K562 (cell line): ENCODE measurements around the gene NT5C. TPM values are rescaled to one million over a fixed set of nuclear protein-coding genes. Genes with fewer than 3 reads are reported as not detected.

ENCODE experiments used
- E2F3 ChIP-seq: fragments of 250-450 bp; sonication (Bioruptor Pico); IDR thresholded peaks from 2 replicates; pipeline ENCODE4 v1.4.0; 2020; ENCODE audit warnings: mild to moderate bottlenecking
- GTF2F1 ChIP-seq: IDR thresholded peaks from 2 replicates; pipeline ENCODE4 v1.6.1; 2011; ENCODE audit warnings: low read depth, low read length, improper control_type of control experiment
- KLF16 ChIP-seq: IDR thresholded peaks from 2 replicates; pipeline ENCODE4 v1.6.1; 2016; ENCODE audit warnings: antibody characterized with exemption
- NCOA4 ChIP-seq: fragments of 450-650 bp; IDR thresholded peaks from 2 replicates; pipeline ENCODE4 v1.6.1; 2018; ENCODE audit warnings: mild to moderate bottlenecking; ENCODE audit not compliant: partially characterized antibody
- NFIC ChIP-seq: fragments of 450-650 bp; IDR thresholded peaks from 2 replicates; pipeline ENCODE4 v1.6.1; 2017; ENCODE audit warnings: mild to moderate bottlenecking, inconsistent platforms
- NR1H2 ChIP-seq: sonication (generic); formaldehyde crosslinking; IDR thresholded peaks from 2 replicates; pipeline ENCODE4 v1.4.0; 2020; ENCODE audit warnings: mild to moderate bottlenecking, missing genetic modification reagents
- NR4A1 ChIP-seq, 2 experiments: fragments of 250-450 bp in 1 of 2; fragments of 450-650 bp in 1 of 2; sonication (Bioruptor Pico) in 1 of 2; IDR thresholded peaks; 2 replicates each; pipeline versions ENCODE4 v1.4.0 to v1.6.1; 2016 to 2020; ENCODE audit warnings: mild to moderate bottlenecking in 2 of 2, missing compliant biosample characterization in 1 of 2, missing genetic modification characterization in 1 of 2, moderate library complexity in 1 of 2
- NUFIP1 ChIP-seq: fragments of 450-650 bp; IDR thresholded peaks from 2 replicates; pipeline ENCODE4 v1.6.1; 2018; ENCODE audit not compliant: partially characterized antibody
- ZC3H8 ChIP-seq: fragments of 450-650 bp; IDR thresholded peaks from 2 replicates; pipeline ENCODE4 v1.6.1; 2017
- ZFP1 ChIP-seq: fragments of 450-650 bp; formaldehyde crosslinking; IDR thresholded peaks from 2 replicates; pipeline ENCODE4 v1.4.0; 2020; ENCODE audit warnings: mild to moderate bottlenecking, mixed read lengths
- ZKSCAN3 ChIP-seq: fragments of 250-450 bp; sonication (Bioruptor Pico); IDR thresholded peaks from 2 replicates; pipeline ENCODE4 v1.4.0; 2020
- ZNF174 ChIP-seq: fragments of 250-450 bp; sonication (Bioruptor Pico); IDR thresholded peaks from 2 replicates; pipeline ENCODE4 v1.4.0; 2020; ENCODE audit warnings: mild to moderate bottlenecking
- ZNF639 ChIP-seq, 2 experiments: fragments of 200-800 bp in 1 of 2; sonication (Bioruptor generic) in 1 of 2; sonication (generic) in 1 of 2; formaldehyde crosslinking in 1 of 2; IDR thresholded peaks in 1 of 2; conservative IDR thresholded peaks in 1 of 2; 2 replicates each; pipeline versions ENCODE4 v1.5.0 to v1.6.1; 2016 to 2020; ENCODE audit warnings: missing compliant biosample characterization in 1 of 2, missing genetic modification characterization in 1 of 2, missing genetic modification reagents in 1 of 2
- ZNF766 ChIP-seq: fragments of 200-800 bp; sonication (Bioruptor generic); conservative IDR thresholded peaks from 2 replicates; pipeline ENCODE4 v1.6.1; 2016; ENCODE audit warnings: missing genetic modification characterization, missing compliant biosample characterization
- polyA plus RNA-seq, 8 experiments: library from polyadenylated mRNA; depleted of rRNA in 4 of 8; stranded (reverse) in 5 of 8; unstranded in 3 of 8; fragments of >200 nt; fragmentation: Nextera tagmentation in 2 of 8; fragmentation: Illumina TruSeq in 1 of 8; extraction: Ambion mirVana in 2 of 8; extraction: Trizol in 1 of 8; gene quantifications; 2 replicates each; pipeline versions ENCODE4 v1.2.1 to v1.2.3, GENCODE V29; 2011 to 2014; ENCODE audit warnings: inconsistent platforms in 1 of 8, missing spikeins in 1 of 8
- total RNA-seq, 7 experiments: library from RNA; depleted of rRNA in 6 of 7; stranded (reverse); fragments of >200 nt in 6 of 7; fragmentation: Illumina TruSeq in 2 of 7; extraction: Trizol in 2 of 7; gene quantifications; 2 replicates each; pipeline versions ENCODE4 v1.2.1 to v1.2.3, GENCODE V29; 2011 to 2021; ENCODE audit warnings: low replicate concordance in 1 of 7
- TF ChIP-seq, protein P1 (sequence below): fragments of 450-650 bp; IDR thresholded peaks from 2 replicates; pipeline ENCODE4 v1.6.1; 2018; ENCODE audit not compliant: partially characterized antibody
- TF ChIP-seq, protein P2 (sequence below): fragments of 250-450 bp; sonication (Bioruptor Pico); IDR thresholded peaks from 2 replicates; pipeline ENCODE4 v1.9.0; 2021; ENCODE audit warnings: mild to moderate bottlenecking

NT5C gene
- total and polyA plus RNA-seq, 9 of the 15 experiments (the other 6 are each of a cell fraction or from before 2014, with no cell fraction given): 2.9 to 205 (median 45.0) TPM

- TF ChIP-seq, protein P1, sequence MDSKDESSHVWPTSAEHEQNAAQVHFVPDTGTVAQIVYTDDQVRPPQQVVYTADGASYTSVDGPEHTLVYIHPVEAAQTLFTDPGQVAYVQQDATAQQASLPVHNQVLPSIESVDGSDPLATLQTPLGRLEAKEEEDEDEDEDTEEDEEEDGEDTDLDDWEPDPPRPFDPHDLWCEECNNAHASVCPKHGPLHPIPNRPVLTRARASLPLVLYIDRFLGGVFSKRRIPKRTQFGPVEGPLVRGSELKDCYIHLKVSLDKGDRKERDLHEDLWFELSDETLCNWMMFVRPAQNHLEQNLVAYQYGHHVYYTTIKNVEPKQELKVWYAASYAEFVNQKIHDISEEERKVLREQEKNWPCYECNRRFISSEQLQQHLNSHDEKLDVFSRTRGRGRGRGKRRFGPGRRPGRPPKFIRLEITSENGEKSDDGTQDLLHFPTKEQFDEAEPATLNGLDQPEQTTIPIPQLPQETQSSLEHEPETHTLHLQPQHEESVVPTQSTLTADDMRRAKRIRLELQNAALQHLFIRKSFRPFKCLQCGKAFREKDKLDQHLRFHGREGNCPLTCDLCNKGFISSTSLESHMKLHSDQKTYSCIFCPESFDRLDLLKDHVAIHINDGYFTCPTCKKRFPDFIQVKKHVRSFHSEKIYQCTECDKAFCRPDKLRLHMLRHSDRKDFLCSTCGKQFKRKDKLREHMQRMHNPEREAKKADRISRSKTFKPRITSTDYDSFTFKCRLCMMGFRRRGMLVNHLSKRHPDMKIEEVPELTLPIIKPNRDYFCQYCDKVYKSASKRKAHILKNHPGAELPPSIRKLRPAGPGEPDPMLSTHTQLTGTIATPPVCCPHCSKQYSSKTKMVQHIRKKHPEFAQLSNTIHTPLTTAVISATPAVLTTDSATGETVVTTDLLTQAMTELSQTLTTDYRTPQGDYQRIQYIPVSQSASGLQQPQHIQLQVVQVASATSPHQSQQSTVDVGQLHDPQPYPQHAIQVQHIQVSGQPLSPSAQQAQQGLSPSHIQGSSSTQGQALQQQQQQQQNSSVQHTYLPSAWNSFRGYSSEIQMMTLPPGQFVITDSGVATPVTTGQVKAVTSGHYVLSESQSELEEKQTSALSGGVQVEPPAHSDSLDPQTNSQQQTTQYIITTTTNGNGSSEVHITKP: peak; percentile 61
- TF ChIP-seq KLF16: no peak
- TF ChIP-seq E2F3 (CRISPR knock-in tag): no peak
- no peak for TF ChIP-seq ZFP1 (CRISPR knock-in tag)
- TF ChIP-seq NUFIP1: no peak
- no peak for TF ChIP-seq NR4A1 (CRISPR knock-in tag; IDR thresholded peaks at IDR 0.05)
- no peak for TF ChIP-seq NR4A1 (tag; IDR thresholded peaks at IDR 0.05)
- 0 out of 2 replicates have a peak, but pooled peaks have one; percentile 17 for TF ChIP-seq ZNF766 (CRISPR knock-in tag)
- TF ChIP-seq ZNF639 (CRISPR knock-in tag; conservative IDR thresholded peaks at IDR 0.05 in 1 of 2, IDR thresholded peaks at IDR 0.05 in 1 of 2): peak in 1 of 2 experiments; percentile 86; a peak in 2 of 4 replicates
- TF ChIP-seq ZC3H8: no peak
- TF ChIP-seq NCOA4: no peak
- TF ChIP-seq NR1H2 (CRISPR knock-in tag): no peak
- no peak for TF ChIP-seq ZNF174
- TF ChIP-seq GTF2F1: no peak
- TF ChIP-seq, protein P2, sequence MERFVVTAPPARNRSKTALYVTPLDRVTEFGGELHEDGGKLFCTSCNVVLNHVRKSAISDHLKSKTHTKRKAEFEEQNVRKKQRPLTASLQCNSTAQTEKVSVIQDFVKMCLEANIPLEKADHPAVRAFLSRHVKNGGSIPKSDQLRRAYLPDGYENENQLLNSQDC (CRISPR knock-in tag): no peak
- 0 out of 2 replicates have a peak, but pooled peaks have one; percentile 5 for TF ChIP-seq NFIC
- TF ChIP-seq ZKSCAN3 (CRISPR knock-in tag): no peak
Observed at GRCh38 chr17:75109407-75110233, 21.9 kb downstream of the NT5C start, which contains the start of gene ARMC7 (continued).
